ENCODE data around the gene KLRK1. TPM values are rescaled to one million over a fixed set of nuclear protein-coding genes. Genes with fewer than 3 reads are reported as not detected.
"Not testable (repeated sequence)": the region's sequence is repeated elsewhere in the genome, so short reads cannot be mapped to it uniquely, and the experiment has no call there.

The KLRK1 gene
- total RNA-seq, 1 donor = under 0.01 TPM

DNA sequence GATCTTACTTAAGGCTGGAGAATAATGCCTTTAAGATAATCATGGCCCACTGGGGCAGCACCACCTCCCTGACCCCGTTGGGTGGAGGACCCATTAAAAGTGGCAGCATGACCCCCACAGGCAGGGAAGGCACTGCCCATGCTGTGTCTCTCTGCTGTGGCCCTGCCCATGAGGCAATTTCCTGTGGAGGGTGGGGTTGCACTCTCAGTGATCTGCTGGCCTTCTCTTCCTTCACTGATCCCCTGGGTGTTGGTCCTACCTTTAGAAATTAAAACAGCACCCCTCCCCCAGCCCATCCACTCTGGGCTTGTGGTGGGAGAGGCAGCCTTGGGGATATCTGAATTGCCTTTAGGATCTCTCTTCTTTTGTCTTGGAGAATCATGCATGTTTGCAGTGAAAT lies 17.3 kb downstream of the KLRK1 start:
- H4K20me1 ChIP-seq (ENCODE audit: insufficient read depth, low read length) = no peaks in the 10 kb centered on the region
- no peak for DNase-seq (ENCODE audit: insufficient read length, low spot score, missing footprints)
- TF ChIP-seq, protein P1, sequence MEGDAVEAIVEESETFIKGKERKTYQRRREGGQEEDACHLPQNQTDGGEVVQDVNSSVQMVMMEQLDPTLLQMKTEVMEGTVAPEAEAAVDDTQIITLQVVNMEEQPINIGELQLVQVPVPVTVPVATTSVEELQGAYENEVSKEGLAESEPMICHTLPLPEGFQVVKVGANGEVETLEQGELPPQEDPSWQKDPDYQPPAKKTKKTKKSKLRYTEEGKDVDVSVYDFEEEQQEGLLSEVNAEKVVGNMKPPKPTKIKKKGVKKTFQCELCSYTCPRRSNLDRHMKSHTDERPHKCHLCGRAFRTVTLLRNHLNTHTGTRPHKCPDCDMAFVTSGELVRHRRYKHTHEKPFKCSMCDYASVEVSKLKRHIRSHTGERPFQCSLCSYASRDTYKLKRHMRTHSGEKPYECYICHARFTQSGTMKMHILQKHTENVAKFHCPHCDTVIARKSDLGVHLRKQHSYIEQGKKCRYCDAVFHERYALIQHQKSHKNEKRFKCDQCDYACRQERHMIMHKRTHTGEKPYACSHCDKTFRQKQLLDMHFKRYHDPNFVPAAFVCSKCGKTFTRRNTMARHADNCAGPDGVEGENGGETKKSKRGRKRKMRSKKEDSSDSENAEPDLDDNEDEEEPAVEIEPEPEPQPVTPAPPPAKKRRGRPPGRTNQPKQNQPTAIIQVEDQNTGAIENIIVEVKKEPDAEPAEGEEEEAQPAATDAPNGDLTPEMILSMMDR (IDR thresholded peaks at IDR 0.05; ENCODE audit: extremely low read depth, low read depth, low read length) = no peak
- peak overlapping the region; percentile 30 for H2AFZ ChIP-seq (ENCODE audit: low read length)
- peaks cover 8% of the 10 kb centered on the region for H3K4me1 ChIP-seq (ENCODE audit: insufficient read depth, low read length)
- no peaks in the 10 kb centered on the region for H3K79me2 ChIP-seq (ENCODE audit: insufficient read depth, low read length)
- H3K4me3 ChIP-seq (ENCODE audit: insufficient read depth, low read length) = no peak overlapping the region
- no peaks in the 10 kb centered on the region for H3K36me3 ChIP-seq (ENCODE audit: insufficient read depth, low read length)
- H3K9me3 ChIP-seq (ENCODE audit: low read depth, low read length) = no peaks in the 10 kb centered on the region
- H3K27ac ChIP-seq (ENCODE audit: low read depth, low read length) = no peak overlapping the region
- H3K27me3 ChIP-seq (ENCODE audit: insufficient read depth, low read length) = no peaks in the 10 kb centered on the region
- H3K4me2 ChIP-seq (ENCODE audit: insufficient read depth, low read length) = no peak overlapping the region

DNA sequence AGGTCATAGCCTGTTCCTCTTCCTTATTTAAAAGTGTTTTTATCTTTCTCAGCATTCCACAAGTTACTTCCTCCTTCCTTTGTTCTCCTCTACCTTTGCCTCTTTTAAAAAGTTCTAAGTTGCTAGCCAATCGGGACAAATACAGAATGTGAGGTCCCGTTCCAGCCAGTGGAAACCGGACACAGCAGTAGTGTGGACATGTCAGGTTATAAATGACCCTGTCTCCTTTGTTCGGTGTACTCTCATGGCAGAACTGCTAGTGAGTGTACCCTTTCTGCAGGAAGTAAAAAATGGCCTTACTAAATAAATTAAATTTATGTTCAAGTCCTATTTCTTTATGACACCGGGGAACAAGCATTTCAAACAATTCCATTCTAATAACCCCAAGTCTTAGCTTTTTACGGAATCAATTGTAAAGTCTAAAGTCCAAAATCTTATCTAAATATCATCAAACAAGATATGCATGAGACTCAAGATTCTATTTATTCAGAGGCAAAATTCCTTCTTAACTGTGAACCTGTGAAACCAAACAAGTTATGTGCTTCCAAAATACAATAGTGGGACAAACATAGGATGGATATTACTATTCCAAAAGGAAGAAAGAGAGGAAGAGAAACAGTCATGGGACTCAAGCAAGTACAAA lies 17.8 kb downstream of the KLRK1 start:
- H3K4me2 ChIP-seq (ENCODE audit: insufficient read depth, low read length); H3K4me1 ChIP-seq (ENCODE audit: insufficient read depth, low read length); H4K20me1 ChIP-seq (ENCODE audit: insufficient read depth, low read length); H3K4me3 ChIP-seq (ENCODE audit: insufficient read depth, low read length); H3K27ac ChIP-seq (ENCODE audit: low read depth, low read length); H3K27me3 ChIP-seq (ENCODE audit: insufficient read depth, low read length); H3K36me3 ChIP-seq (ENCODE audit: insufficient read depth, low read length); H2AFZ ChIP-seq (ENCODE audit: low read length); H3K9me3 ChIP-seq (ENCODE audit: low read depth, low read length); H3K79me2 ChIP-seq (ENCODE audit: insufficient read depth, low read length); DNase-seq (ENCODE audit: insufficient read length, low spot score, missing footprints): not testable (repeated sequence)

DNA sequence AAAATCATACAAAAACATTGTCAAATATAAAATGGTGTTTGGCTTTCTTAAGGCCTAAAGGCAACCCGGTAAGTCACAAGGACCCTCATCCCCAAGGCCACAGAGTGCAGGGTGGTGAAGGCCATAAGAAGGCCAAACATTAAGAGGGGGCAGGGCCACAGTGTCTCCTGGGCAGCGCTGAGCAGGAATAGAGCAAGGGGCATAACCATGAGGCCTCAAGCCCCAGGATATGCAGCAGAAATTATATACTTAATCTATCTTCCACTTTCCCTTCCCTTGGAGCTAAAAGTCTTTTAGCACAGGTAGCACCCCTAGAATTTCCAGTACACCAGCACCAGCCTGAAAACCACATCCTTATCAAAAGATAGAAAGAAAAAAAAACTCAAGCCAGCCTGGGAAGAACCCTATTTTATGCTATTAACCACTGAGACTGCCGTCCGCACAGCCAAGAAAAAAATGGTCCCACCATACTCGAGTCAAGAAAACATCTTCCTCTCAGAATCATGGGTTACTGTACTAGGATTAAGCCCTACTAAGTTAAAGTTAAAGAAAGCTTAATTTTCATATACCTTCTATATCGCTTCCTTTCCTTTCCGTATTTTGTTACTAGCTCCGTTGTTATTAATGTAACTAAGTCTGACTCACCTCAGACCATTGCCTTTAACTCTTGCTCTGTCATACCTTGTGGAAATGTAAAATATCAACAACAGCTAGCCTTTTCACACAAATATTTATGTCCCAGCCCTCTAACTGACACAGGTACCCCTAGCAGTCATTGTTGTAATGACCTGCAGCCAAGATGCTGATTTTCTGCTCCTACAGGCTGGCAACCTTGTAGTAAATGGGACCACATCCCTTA lies 20.1 kb downstream of the KLRK1 start:
- H3K4me1 ChIP-seq (ENCODE audit: insufficient read depth, low read length) = peaks cover 23% of the 10 kb centered on the region

DNA sequence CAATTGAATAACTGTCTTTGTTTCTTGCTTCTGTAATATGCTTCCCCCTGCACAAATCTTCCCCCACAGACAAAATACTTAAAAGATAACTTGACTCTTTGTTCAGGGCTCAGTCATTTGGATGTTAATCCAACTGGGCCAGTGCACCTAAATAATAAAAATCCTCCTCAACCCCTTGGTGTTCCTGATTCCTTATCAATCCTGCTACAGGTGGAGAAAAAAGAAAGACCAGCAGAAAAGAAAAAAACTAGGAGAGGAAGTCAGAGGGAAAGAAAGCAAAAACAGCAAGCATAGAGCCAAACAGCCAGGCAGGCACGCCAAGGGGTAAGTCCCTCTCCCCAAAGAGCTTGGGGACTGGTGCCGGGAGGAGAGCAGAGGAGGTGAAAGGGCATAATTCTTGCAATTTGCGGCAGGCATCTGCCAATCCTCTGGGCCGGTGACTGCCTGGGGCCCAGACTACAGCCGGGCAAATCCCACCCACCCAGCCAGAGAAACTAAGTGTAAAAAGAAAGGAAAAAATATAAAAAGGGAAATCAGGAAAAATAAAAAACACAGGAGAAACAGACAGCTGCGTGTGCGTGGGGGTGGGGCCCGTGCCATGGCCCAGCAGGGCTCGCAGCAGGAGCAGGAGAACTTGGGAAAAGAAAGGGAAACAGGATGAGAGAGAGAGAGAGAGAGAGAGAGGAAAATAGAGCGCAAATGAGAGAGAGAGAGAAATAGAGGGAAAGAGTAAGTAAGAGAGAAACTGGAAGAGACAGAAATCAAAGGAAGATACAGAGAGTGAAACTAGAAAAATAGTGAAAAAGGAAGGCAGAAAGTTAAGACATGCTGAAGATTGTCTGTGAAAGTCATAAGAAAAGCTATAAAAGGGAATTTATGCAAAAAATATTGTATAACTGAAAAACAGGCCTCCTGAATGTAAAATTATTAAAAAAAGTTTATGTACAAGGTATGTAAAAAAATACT lies 21.4 kb downstream of the KLRK1 start:
- H3K4me3 ChIP-seq (ENCODE audit: insufficient read depth, low read length) = no peak overlapping the region
- H3K9me3 ChIP-seq (ENCODE audit: low read depth, low read length) = no peaks in the 10 kb centered on the region
- no peak overlapping the region for H3K27ac ChIP-seq (ENCODE audit: low read depth, low read length)
- H4K20me1 ChIP-seq (ENCODE audit: insufficient read depth, low read length) = no peaks in the 10 kb centered on the region
- no peaks in the 10 kb centered on the region for H3K79me2 ChIP-seq (ENCODE audit: insufficient read depth, low read length)
- no peak for DNase-seq (ENCODE audit: insufficient read length, low spot score, missing footprints)
- H3K27me3 ChIP-seq (ENCODE audit: insufficient read depth, low read length) = no peaks in the 10 kb centered on the region
- H3K4me1 ChIP-seq (ENCODE audit: insufficient read depth, low read length) = peaks cover 27% of the 10 kb centered on the region
- TF ChIP-seq, protein P1 (IDR thresholded peaks at IDR 0.05; ENCODE audit: extremely low read depth, low read depth, low read length) = no peak
- H2AFZ ChIP-seq (ENCODE audit: low read length) = peak overlapping the region; percentile 70
- no peaks in the 10 kb centered on the region for H3K36me3 ChIP-seq (ENCODE audit: insufficient read depth, low read length)
- no peak overlapping the region for H3K4me2 ChIP-seq (ENCODE audit: insufficient read depth, low read length)

More for the DNA sequence above, 20.1 kb downstream of the KLRK1 start:
- no peak overlapping the region for H2AFZ ChIP-seq (ENCODE audit: low read length)
- no peak overlapping the region for H3K4me2 ChIP-seq (ENCODE audit: insufficient read depth, low read length)
- H3K9me3 ChIP-seq (ENCODE audit: low read depth, low read length) = no peaks in the 10 kb centered on the region
- H4K20me1 ChIP-seq (ENCODE audit: insufficient read depth, low read length) = no peaks in the 10 kb centered on the region
- DNase-seq (ENCODE audit: insufficient read length, low spot score, missing footprints) = no peak
- H3K27me3 ChIP-seq (ENCODE audit: insufficient read depth, low read length) = no peaks in the 10 kb centered on the region
- H3K4me3 ChIP-seq (ENCODE audit: insufficient read depth, low read length) = no peak overlapping the region
- H3K27ac ChIP-seq (ENCODE audit: low read depth, low read length) = no peak overlapping the region
- TF ChIP-seq, protein P1 (IDR thresholded peaks at IDR 0.05; ENCODE audit: extremely low read depth, low read depth, low read length) = no peak
- H3K36me3 ChIP-seq (ENCODE audit: insufficient read depth, low read length) = no peaks in the 10 kb centered on the region
- H3K79me2 ChIP-seq (ENCODE audit: insufficient read depth, low read length) = no peaks in the 10 kb centered on the region

DNA sequence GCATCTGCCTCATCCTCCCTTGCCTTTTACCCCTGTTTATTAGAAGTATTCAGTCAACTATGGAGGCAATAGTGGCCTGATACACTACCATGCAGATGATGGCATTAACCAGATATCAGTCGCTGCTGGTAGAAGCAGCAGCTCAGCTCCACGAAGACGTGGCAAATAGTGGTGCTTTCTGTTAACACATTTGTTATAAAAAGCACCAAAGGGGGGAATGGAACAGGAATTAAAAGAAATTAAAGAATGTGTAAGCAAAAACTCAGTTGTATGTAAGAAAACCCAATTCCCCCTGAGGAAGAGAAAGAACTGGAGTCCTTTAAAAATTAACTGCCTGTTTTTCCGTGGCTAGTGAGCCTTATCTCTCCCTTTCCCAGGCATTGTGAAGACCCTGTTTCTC lies 22.1 kb downstream of the KLRK1 start:
- H3K9me3 ChIP-seq (ENCODE audit: low read depth, low read length); H3K36me3 ChIP-seq (ENCODE audit: insufficient read depth, low read length); H3K4me2 ChIP-seq (ENCODE audit: insufficient read depth, low read length); H3K27ac ChIP-seq (ENCODE audit: low read depth, low read length); H3K27me3 ChIP-seq (ENCODE audit: insufficient read depth, low read length); H3K79me2 ChIP-seq (ENCODE audit: insufficient read depth, low read length); DNase-seq (ENCODE audit: insufficient read length, low spot score, missing footprints); H4K20me1 ChIP-seq (ENCODE audit: insufficient read depth, low read length); H3K4me3 ChIP-seq (ENCODE audit: insufficient read depth, low read length); H2AFZ ChIP-seq (ENCODE audit: low read length): not testable (repeated sequence)
- peaks cover 34% of the 10 kb centered on the region for H3K4me1 ChIP-seq (ENCODE audit: insufficient read depth, low read length)
